Activated naive CD8-positive, alpha-beta T cell treated with anti-CD3 and anti-CD28 coated beads, Interleukin-2, amount 10 ng/mL, durations not matched to agents 7 days and 5 days (primary cell): ENCODE results near the gene HIPK3. TPM values are rescaled to one million over a fixed set of nuclear protein-coding genes. Genes with fewer than 3 reads are reported as not detected.

Source experiments
- total RNA-seq, 2 experiments: library from RNA; stranded (reverse); gene quantifications; one replicate each; pipeline ENCODE4 v1.2.3, GENCODE V29; 2021

The HIPK3 gene
- total RNA-seq, 2 experiments from 2014 or later, result 46.0 to 57.3 TPM

Other genes with a start within 250 kb of the HIPK3 start
- 1 to 10 TPM; 2.7 to 3.6 TPM for gene DEPDC7, start 241.5 kb upstream of the HIPK3 start, total RNA-seq
- gene TCP11L1, start 217.8 kb upstream of the HIPK3 start, total RNA-seq, result 10 to 100 TPM; 21.2 to 21.5 TPM
- gene CSTF3, start 95.9 kb upstream of the HIPK3 start, total RNA-seq, result 10 to 100 TPM; 27.4 to 29.5 TPM
- gene KIAA1549L, start 118.7 kb downstream of the HIPK3 start, total RNA-seq, result not detected